GM19467 (cell line): ENCODE results near the gene CAMLG.

Experiments used
- ATAC-seq: cut with Tn5 transposase; IDR thresholded peaks from one replicate; pipeline ENCODE4 v1.9.1; 2021; ENCODE audit warnings: mild to moderate bottlenecking, moderate library complexity; ENCODE audit not compliant: unreplicated experiment

CAMLG gene

DNA sequence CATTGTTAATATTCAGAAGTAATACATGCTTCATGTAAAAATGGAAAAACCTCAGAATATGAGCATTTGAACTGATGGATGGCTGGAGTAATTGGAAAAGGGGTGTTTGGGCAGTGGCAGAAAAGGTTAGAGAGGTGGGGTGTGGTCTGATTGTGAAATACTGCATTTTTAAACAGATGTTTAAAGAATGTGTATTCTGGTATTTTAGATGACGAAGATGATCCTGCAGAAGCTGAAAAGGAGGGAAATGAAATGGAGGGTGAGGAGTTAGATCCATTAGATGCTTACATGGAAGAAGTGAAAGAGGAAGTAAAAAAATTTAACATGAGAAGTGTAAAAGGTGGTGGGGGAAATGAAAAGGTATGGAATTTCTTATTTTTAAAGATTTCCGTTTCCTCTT, 39.0 kb downstream of the CAMLG start:
- ATAC-seq, result no peak

DNA sequence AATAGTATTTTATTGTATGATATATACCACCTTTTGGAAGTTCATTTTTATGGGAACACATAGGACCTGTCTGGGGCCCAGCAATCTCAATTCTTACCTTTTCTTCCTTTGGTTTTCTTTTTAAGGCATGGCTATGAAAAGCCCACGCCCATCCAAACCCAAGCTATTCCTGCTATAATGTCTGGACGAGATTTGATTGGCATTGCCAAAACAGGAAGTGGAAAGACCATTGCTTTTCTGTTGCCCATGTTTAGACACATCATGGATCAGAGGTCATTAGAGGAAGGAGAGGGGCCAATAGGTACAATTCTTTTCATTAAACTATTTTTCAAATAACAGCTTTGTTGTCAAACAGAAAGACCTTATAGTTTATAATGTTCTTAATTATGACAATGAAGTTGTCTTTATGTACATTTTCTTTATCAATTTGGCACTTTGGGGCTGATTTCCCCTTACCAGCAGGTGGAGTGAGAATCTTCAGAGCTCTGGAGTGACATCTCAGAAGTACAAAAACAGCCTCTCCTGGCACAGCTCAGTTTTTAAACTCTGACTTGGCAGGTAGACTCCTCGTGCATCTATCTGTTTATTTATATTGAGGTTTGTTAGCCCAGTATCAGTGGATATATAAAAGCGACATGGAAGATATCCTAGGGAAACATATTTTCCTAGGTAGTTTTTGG, 46.0 kb downstream of the CAMLG start:
- ATAC-seq, result no peak

DNA sequence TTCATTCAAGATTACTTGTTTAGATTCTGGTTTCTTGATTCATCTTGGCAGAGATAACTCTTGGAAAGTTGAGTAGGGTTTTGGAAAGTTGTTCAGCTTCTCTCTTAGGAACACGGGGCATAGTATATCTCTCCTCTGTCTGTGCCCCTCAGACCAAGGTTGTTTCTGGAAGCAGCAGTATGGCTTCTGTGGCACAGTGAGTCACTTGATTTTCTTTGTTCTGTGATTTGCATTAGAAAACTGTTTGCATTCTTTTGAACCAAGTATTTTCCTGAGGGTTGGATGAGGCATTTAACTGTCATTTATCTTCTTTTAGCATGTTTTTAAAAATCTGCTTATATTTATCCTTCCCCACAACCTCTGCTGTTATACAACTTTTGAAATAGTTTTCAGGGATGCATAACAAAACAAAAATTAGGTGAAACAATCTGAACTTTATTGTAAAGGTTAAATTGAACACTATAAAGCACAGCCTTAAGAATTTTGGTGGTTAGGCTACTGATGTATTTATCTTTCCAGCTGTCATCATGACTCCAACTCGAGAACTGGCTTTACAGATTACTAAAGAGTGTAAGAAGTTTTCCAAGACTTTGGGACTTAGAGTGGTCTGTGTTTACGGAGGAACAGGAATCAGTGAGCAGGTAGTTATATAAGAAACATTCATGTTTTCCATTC, 46.7 kb downstream of the CAMLG start:
- ATAC-seq, result no peak

DNA sequence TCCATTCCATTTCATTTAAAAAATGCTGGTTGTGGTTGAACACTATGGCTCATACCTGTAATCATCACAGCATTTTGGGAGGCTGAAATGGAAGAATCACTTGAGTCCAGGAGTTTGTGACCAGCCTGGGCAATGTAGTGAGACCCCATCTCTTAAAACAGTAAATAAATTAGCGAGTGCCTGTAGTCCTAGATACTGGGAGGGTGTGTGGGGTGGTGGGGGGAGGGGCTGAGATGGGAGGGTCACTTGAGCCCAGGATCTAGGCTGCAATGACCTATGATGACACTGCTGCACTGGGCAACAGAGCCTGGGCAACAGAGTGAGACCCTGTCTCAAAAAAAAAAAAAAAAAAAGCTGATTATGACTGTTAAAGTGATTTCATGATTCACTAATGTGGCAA, 49.3 kb downstream of the CAMLG start:
- ATAC-seq, result no peak

DNA sequence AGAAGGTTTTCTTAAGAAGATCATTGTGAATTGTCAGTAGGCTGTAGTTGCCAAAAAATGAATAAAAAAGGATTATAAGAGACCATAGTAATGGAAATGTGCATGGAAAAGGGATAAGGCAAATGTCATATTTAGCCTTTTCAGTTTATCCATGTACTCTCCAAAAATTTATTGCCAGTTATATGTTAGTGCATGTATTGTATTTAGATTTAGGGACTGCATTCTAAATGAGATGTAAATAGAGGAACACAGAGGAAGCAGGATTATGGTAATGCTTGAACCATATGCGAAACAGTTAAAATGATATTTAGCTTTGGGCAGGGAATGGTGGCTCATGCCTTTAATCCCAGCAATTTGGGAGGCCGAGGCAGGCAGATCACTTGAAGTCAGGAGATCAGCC, 53.2 kb downstream of the CAMLG start:
- no peak for ATAC-seq

DNA sequence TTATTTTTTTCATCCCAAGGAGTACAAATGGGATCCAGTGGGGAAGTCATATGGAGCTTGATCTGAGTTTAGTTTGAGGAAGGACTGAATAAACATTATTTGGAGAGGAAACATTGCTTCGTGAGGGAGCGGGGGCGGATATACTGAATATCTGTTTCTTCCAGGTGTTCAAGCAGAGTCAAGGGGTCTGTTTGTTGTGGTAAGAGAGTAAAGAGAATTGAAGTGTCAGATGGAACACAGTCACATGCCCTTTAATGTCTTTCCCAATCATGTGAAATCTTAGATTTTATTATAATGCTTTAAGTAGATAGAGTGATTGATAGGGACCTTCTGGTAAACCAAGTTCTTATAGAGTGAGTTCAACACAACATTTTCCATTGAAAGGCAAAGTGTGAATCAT, 53.9 kb downstream of the CAMLG start:
- no peak for ATAC-seq

DNA sequence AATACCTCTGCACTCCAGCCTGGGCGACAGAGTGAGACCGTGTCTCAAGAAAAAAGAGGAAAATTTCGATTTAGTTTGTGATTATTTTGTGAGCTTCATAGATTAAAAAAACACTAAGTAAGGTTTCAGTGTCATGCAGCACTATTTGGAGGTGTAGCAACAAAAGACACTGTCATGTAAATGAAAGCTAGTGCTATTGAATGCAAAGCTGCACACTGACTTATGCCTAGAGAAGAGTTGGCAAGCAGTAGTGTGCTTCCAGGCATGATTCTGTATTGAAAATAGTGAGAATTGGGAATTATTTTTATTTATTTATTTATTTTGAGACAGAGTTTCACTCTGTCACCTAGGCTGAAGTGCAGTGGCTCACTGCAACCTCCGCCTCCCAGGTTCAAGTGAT, 54.8 kb downstream of the CAMLG start:
- ATAC-seq, result no peak

DNA sequence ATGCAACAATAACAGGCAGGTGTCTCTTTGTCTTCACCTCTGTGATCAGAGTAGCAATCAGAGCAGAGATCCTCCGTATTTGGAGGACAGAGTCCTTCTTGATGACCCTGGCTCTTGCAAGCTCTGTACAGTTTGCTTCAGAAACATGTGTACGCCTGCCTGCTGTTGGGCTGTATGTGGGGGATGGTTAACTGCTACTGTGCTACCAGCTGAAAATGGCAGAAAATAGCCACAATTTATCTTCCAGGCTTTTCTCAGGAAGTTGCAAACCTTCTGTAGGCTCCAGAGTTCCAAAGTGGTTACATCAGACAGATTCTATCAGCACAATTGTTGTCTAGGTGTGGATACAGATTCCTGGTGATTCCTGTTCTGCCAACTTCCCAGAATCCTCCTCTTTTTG, 55.7 kb downstream of the CAMLG start:
- no peak for ATAC-seq

DNA sequence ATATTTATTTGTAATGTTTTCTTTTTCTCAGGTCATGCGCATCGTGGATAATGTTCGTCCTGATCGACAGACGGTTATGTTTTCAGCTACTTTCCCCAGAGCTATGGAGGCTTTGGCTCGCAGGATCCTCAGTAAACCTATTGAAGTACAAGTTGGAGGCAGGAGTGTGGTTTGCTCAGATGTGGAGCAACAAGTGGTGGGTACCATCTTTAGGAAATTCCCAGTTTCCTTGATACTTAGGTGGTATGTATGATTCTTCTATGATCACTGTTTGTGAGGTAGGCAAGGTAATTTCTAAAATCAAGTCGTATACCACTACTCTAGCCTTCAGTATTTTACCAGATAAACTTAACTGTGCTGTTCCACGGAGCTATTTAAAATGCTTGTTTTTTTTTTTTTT, 56.5 kb downstream of the CAMLG start:
- ATAC-seq, result no peak

DNA sequence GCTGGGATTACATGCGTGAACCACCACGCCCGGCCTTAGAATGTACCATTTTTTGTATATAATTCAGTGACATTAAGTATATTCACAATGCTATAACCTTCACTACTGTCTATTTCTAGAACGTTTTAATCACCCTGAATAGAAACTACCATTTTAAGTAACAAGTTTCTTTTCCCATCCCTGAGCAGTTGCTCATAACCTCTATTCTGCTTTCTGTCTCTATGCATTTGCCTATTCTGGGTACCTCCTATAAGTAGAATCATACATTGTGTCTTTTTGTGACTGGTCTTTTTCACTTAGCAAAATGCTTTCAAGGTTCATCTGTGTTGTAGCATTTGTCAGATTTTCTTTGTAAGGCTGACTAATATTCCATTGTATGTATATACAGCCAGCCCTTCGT, 60.1 kb downstream of the CAMLG start:
- no peak for ATAC-seq
